HG03045 (cell line): ENCODE data around the gene PRG3.
A peak's percentile ranks its signal among the peaks of the same experiment; 100 is the strongest.
"Not testable (repeated sequence)": the region's sequence is repeated elsewhere in the genome, so short reads cannot be mapped to it uniquely, and the experiment has no call there.

Experiments
- ATAC-seq: cut with Tn5 transposase; IDR thresholded peaks from one replicate; pipeline ENCODE4 v1.9.1; 2021; ENCODE audit warnings: mild to moderate bottlenecking, moderate library complexity; ENCODE audit not compliant: unreplicated experiment

Gene PRG3

DNA sequence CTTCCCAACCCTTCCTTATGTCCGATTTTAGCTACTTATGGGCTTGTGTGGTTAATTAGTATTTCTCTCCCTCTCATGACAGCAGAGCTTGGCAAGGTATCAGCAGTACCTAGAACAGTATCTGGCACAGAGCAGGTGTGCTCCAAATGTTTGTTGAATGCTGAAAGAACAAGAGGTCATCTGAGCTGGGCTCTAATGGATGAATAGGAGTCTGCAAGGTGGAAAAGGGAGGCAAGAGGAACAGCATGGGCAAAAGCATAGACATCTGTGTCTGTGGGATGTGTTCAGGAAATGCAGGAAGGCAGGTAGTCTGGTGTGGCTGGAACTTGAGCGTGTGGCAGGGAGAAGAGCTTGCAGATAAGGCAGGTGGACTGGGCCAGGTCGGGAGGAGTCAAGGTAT lies 19.0 kb downstream of the PRG3 start:
- ATAC-seq: no peak

DNA sequence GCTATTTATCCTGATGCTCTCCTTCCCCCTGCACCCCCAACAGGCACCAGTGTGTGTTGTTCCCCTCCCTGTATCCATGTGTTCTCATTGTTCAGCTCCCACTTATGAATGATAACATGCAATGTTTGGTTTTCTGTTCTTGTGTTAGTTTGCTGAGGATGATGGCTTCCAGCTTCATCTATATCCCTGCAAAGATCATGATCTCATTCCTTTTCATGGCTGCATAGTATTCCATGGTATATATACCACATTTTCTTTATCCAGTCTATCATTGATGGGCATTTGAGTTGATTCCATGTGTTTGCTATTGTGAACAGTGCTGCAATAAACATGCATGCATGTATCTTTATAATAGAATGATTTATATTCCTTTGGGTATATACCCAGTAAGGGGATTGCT lies 19.5 kb downstream of the PRG3 start:
- not testable (repeated sequence) for ATAC-seq

DNA sequence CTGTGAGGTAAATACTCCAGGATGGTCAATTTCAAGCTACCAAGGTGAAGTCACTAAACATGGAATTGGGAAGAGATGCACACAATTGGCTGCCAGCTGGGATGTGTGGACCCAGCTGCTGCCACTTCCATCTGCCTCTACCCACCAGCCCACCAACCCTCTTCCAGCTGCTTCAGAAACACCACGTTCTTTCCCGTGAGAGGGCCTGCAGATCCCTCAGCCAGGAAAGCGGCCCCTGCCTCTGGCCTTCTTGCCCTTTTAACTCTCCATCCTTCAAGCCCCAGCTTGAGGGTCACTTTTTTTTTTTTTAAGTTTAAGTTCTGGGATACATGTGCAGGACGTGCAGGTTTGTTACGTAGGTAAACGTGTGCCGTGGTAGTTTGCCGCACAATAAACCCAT lies 20.0 kb downstream of the PRG3 start:
- ATAC-seq: no peak

DNA sequence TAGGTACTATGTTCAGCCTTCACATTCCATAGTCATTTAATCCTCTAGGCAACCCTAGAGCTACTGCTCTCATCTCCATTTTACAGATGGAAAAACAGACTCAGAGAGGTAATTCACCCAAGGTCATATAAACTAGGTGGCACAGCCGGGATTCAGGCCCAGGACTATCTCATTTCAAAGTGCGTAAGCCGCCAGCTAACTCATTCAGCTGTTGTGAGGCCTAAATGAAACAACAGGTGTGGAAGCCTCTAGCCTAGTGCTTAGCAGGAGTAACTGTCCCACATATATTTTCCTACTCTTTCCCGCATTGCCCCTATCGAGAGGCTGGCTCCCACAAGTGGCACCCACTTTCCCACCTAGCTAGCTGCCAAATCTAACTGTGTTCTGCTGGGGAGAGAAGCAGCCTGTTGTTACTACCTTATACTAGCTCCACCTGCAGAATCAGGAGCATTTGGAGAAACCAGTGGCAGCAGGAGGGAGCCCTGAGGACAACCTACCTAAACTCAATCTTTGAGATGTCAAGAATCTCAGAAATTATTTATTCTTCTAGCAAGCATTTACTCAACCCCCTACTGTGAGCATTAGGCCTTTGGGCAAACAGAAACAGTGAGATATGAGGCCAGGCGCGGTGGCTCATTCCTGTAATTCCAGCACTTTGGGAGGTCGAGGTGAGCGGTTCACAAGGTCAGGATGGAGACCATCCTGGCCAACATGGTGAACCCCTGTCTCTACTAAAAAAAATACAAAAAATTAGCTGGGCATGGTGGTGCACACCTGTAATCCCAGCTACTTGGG lies 20.9 kb downstream of the PRG3 start:
- ATAC-seq: no peak

DNA sequence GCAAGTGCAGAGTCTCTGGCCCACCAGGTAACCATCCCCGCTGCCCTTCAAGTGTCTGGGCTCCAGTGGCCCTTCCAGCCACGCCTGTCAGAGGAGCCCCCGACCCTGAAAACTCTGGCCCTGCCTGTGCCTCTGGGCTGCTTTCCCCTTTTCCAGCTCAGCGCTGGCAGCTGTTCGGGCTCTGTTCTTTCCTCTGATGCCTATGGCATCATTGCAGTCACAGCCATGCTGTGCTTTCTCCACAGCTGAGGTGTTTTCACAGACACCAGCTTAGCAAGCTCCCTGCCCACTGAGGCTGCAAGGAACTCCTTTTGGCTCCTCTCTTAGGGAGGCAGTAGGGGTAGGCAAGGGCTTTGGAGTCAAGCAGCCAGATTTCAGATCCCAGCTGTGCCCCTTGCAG lies 21.6 kb downstream of the PRG3 start:
- no peak for ATAC-seq

DNA sequence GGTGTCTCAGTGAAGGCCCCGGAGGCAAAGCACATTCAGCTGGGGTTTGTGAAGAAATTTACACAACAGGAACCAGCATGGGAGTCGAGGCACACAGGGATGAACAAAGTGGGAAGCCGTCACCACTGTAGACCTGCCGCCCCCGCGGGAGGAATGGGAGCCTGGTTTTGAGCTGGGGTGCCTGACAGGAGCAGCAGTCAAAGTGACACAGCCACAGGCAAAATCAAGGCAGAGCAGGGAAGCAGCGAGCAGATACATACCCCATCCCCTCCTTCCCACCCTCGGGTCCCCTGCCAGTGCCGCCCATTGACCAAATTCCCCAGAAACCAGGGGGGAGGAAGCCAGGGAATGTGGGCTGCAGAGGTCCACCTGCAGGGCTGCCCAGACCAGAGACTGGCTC lies 22.0 kb downstream of the PRG3 start:
- ATAC-seq: no peak

DNA sequence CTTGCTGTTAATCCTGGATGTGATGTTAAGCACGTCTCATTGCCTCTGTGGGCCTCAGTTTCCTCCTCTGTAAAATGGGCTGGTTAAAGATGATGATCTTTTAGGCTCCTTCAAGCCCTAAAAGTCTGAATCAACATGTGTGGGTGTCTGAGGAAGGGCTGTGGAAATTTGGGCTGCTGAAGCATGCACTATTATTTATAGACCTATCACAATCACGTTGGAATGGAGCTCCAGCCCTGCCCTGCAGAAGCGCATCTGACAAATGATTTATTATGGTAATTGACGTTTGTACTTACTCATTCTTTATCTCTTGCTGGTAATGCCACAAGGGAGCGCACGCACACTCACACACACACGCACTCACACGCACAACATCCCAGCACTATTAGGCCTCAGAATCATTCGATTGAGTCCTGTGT lies 22.4 kb downstream of the PRG3 start:
- no peak for ATAC-seq

DNA sequence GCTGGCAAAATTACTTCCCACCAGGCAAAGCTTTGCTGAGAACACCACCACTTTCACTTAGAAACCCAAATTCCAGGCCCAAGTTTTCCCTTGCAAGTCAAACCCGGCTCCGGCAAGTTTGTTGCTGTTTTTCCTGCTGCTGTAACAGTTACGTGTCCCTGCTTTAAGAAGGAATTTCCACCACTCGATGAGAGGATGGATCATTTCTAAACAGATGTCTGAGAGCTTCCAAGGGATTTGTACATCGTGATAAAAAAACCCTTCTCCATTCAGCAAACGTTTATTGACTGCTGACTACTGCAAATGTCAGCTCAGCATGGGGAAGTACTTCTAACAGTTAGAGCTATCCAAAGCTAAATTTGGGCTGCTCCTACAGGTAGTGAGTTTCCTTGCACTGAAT lies 23.1 kb downstream of the PRG3 start:
- ATAC-seq: no peak

DNA sequence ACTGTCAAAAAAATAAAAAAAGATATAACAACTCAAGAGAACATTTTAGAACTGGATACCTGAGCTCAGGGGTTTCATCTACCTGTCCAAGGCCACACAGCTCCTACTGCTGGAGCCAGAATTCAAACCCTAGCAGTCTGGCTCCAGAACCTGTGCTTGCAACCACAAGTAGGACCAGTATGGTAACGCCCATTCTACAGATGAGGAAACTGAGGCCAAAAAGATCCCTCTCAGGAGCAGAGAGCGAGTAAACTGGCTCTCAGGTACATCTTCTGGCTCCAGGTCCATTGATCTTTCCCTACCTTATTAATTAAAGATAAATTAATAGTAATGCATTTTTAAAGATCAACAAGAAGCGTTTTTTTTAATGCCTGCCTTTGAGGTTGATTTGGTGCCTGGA lies 23.6 kb downstream of the PRG3 start:
- no peak for ATAC-seq

DNA sequence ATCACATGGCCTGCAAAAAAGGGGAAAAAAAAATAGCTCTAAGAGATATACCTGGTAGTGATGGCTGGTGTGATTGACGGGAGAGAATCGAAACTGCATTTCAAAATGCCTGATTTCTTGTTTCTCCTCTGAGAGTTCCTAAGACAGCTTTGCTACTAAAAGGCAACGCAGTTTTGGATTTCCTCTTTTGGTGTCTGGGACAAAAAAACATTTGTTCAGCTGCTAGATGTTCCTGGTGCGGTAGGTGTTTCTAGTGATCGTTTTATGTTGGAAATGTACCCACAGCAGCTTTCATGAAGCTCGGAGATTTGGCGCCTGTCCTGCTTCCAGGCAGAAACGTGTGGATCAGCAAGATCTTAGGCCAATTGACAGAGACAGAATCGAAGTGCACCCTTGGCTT lies 24.7 kb downstream of the PRG3 start:
- ATAC-seq: no peak

DNA sequence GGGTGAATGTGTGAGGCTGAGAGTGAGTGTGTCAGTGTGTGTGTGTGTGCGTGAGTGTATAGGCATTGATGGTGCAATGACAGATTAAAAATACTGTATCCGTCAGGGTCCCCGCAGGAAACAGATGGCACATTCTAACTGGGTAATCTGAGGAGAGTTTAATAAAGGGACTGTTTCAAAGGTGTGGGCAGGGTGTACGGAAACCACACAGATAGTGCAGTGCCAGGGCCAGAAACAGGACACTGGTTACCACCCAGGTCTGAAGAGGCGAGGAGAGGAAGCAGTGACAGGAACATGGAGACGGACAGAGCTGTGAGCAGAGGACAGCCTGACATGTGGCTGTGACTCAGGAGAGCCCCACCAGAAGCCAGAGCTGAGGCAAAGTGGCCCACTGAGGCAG lies 26.3 kb downstream of the PRG3 start:
- ATAC-seq: no peak

DNA sequence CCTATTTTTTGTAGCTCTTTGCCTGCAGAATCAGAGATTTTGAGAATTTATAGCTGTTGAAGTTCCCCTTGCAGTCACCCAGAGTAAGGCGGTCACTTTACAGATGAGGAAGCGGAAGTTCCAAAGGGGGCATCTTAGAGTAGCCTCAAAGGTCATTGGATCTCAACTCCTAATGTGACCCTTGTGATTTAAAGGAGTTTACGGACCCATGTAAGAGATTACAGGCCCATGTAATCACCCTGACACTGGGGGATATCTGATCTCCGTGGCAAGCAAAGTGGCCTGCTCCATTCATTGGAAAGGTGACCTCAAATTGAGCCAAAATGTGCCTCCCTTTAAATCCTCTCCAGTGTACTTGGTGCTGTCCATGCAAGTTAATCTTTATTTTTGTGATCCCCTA lies 27.1 kb downstream of the PRG3 start:
- ATAC-seq: no peak

DNA sequence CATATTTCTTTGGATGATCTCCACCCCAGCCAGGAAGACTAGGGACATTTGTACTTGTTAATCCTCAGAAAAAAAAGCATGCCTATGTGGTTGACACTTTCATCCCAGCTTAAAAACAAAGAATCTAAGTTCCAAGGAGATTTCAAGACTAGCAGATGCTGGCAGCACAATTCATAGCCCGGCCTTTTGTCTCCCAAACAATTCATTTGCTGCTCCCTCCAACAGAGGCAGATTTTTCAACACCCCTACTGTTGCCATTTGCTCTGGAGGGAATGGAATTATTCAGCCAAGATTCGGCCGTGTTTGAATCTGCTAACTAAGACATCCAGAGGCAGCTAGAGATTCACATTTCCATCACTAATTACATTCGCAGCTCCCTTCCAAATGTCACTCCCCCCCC lies 27.5 kb downstream of the PRG3 start:
- ATAC-seq: no peak

DNA sequence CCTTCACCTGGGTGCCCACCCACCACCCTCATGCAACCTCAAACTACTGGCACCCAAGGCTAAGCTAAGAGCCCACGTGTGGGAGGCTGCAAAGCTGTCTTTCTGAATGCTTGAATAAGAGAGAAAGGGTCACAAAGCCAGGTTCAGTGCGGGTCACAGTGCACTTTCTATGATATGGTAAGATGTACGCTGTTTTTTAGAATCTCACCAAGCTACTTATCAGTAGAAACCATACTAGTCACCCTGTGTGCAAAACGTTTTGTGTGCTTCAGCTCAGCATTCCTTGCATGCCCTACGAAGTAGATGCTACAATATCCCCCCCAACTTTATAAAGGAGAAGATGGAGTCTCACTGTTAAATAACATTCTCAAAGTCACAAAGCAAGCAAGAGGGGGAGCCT lies 27.9 kb downstream of the PRG3 start:
- no peak for ATAC-seq

DNA sequence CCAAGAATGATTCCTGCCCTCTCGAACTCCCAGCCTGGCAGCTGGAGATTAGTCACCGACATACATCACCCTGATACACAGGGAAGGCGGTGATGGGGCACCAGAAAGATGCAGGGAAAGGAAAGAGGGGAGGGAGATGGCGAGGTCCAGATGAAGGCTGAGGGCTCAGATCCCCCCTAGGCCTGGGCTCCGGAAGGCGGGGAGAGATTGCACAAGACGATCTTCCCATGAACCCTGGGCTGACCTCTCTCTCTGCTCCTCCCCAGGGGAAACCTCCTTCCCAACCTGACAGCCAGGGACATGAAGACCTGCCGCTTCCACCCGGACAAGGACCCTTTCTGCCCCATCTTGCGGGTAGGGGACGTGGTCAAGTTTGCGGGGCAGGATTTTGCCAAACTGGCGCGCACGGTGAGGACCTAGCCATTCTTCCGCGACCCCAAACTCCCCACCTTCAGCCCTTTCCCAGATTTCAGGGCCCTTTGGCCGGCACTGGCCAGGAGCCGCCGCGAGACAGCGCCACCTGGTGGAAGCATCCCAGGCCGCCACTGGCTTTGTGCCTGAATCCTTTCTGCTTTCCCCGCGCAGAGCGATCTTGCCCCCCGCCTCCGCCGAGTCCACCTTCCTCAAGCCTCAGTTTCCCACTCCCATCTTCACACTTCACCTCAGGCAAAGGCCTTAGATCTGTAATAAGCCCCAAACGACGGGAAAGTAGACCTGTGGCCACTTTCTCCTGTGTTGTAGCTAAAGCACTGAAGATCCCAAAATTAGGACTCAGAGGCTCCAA lies 31.3 kb downstream of the PRG3 start:
- ATAC-seq: no peak

DNA sequence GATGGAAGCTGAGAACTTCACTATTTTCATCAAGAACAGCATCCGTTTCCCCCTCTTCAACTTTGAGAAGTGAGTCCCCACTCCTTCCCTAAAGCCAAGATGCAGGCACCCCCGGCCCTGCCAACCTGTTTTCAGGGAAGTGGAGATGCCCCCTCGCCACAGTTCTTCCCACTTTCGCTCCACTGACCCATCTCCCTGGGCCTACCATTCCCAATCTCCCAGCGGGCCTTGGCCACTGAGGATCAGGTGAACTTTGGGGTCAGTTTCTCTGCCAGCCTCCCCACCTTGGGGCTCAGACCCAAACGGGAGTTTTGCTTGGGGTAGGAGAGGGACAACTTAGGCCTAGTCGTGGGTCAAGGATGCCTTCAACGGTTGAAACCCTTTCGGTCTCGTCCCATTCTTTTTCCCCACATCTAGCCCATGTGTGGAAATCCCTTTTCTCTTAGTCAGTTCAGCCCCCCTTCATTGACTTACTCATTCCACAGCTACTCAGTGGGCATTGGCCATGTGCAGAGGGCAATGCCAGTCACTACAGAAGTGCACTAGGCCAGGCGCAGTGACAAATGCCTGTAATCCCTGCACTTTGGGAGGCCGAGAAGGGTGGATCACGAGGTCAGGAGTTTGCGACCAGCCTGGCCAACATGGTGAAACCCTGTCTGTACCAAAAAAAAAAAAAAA lies 32.2 kb downstream of the PRG3 start:
- no peak for ATAC-seq

DNA sequence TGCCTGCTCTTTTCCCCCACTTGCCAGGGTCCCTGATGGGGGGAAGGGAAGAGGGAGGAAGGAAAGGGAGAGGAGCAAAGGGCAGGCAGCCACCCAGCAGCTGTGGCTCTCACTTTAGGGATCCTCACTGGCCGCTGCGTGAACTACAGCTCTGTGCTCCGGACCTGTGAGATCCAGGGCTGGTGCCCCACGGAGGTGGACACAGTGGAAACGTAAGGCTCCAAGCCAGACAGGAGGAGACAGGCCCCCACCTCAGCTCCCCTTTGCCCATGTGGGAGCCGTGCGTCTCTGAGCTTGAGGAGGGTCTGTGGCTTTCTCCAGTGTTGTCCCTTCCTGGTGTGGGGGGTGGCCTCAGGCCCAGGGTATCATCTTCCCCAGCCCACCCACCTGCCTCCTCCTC lies 32.9 kb downstream of the PRG3 start:
- no peak for ATAC-seq

DNA sequence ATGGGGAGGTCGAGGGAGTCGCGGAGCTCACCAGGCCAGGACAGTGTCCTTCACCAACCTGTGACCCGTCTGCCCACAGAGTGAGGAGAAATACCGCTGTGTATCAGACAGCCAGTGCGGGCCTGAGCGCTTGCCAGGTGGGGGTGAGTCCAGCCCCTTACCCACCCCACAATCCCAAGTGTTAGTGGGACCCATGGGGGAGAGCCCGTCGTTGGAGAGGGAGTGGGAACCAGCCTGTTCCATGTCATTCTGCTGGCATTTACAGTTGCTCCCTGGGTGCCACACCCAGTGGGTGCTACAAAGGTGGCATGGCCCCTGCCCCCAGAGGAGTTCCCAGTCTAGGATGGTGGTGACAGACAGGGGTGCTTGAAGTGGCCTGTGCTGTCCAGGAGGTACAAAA lies 33.6 kb downstream of the PRG3 start:
- ATAC-seq: no peak

DNA sequence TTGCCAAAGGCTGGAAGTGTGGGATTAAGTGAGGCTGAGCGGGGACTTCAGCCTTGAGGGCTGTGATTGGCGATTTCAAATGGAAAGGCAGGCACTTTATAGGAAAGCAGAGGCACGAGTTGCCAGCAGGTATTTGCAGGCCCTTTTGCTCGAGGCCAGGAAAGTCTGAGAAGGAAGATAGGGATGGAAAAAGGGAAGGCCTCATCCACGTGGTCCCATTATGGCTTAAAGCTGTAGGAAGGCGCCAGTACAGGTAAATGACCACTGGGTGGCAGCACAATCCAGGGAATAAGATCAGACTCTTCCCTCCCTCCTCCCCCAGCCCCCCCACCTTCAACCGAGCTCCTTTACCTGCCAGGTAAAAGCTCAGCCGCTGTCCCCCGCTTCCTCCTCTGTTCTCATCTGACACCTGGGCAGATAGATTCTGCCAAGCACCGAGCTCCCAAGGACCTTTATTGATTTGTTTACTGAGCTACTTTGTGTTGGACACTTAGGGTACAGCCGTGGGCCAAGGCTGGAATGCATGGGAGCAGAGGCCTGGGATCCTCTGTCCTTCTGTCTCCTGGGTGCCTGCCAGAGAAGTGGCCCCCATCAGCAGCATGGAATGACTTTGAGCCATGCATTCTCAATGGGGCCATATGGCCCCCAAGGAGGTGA lies 35.3 kb downstream of the PRG3 start:
- peak; percentile 65 for ATAC-seq

DNA sequence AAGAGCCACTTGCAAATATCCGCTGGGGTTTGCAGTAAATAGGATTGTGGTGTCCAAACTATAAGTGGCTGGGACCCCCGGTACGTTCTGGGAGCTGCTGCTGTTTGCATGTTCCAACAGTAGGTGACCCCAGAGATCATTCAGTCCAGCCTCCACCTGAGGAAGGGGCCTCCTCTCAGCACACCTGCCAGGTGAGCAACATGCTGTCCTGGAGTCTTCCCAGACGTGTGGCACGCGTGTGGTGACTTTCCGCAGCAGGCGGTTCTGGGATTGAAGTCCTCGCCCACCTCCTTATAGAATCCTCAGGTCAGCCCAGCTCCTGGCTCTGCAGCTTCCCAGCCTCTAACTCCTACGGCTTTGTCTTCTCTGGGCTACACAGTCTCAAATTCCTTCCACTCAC lies 36.1 kb downstream of the PRG3 start:
- no peak for ATAC-seq

DNA sequence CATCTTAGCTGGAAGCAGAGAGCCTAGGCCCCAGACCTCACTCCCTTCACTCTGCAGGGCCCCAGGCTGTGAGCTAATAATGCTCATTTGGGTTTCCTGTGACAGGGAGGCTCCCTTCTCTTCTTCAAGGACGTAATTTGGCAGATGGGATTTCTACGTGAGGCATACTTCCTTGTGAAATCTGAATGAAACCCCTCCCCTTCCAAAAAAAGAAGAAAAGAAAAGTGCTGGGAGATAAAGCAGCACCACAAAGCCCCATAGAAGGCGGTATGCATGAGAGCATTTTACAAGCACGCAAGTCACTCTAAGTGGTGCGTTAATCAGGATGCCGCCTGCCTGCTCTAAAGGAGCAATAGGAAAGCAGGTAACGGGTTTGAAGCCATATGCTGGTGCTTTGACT lies 37.1 kb downstream of the PRG3 start:
- no peak for ATAC-seq
